Endothelial cell of umbilical vein (primary cell): Measurements from ENCODE around the gene RBM33.

Experiments
- CTCF ChIP-seq, 2 donors: IDR thresholded peaks; 1 replicate in 1 of 2; 2 replicates in 1 of 2; pipeline ENCODE4 v1.5.1; 2011; ENCODE audit warnings: low read length in 2 of 2, mild to moderate bottlenecking in 2 of 2, moderate library complexity in 2 of 2, control low read depth in 1 of 2, inconsistent platforms in 1 of 2, low read depth in 1 of 2; ENCODE audit not compliant: insufficient read depth in 1 of 2; ENCODE audit errors: extremely low read depth in 1 of 2
- EZH2 ChIP-seq: IDR thresholded peaks from 2 replicates; pipeline ENCODE4 v1.6.1; 2012; ENCODE audit warnings: borderline replicate concordance, low read depth, mild to moderate bottlenecking, moderate library complexity, low read length, inconsistent platforms; ENCODE audit not compliant: severe bottlenecking
- FOS ChIP-seq: IDR thresholded peaks from 2 replicates; pipeline ENCODE4 v1.6.1; 2011; ENCODE audit warnings: mild to moderate bottlenecking, low read length, moderate library complexity, borderline replicate concordance; ENCODE audit not compliant: insufficient read depth
- GATA2 ChIP-seq: IDR thresholded peaks from 2 replicates; pipeline ENCODE4 v1.7.0; 2011; ENCODE audit warnings: low read depth, mild to moderate bottlenecking, moderate library complexity, mixed read lengths, low read length; ENCODE audit not compliant: insufficient read length, insufficient read depth
- JUN ChIP-seq: IDR thresholded peaks from 2 replicates; pipeline ENCODE4 v1.6.1; 2011; ENCODE audit warnings: borderline replicate concordance, low read depth; ENCODE audit not compliant: insufficient read length, insufficient read depth
- MAX ChIP-seq: IDR thresholded peaks from 2 replicates; pipeline ENCODE4 v1.6.1; 2011; ENCODE audit not compliant: insufficient read depth, insufficient read length
- MYC ChIP-seq: IDR thresholded peaks from one replicate; pipeline ENCODE4 v1.6.1; 2011; ENCODE audit warnings: mild to moderate bottlenecking, low read depth, low read length
- POLR2A ChIP-seq: IDR thresholded peaks from 2 replicates; pipeline ENCODE4 v1.6.1; 2012; ENCODE audit warnings: low read depth, mild to moderate bottlenecking, control low read depth, low read length
- POLR2AphosphoS5 ChIP-seq: IDR thresholded peaks from 2 replicates; pipeline ENCODE4 v1.6.1; 2012; ENCODE audit warnings: low read depth, mild to moderate bottlenecking, control low read depth, low read length, moderate library complexity; ENCODE audit not compliant: insufficient read depth

- TF ChIP-seq POLR2A (no peak), POLR2AphosphoS5 (no peak), CTCF (IDR thresholded peaks at IDR 0.05; ENCODE audit: extremely low read depth in 1 of 2, insufficient read depth in 1 of 2, low read depth in 1 of 2, low read length in 2 of 2) (no peak), MAX (no peak), JUN (no peak), EZH2 (no peak), MYC (no peak), GATA2 (no peak), FOS (no peak)
Observed at GRCh38 chr7:155753446-155753965, 109.0 kb downstream of the RBM33 start.
